ENCODE measurements around the gene RADX. TPM values are rescaled to one million over a fixed set of nuclear protein-coding genes. Genes with fewer than 3 reads are reported as not detected.
A peak's percentile ranks its signal among the peaks of the same experiment; 100 is the strongest.

Gene RADX, protein sequence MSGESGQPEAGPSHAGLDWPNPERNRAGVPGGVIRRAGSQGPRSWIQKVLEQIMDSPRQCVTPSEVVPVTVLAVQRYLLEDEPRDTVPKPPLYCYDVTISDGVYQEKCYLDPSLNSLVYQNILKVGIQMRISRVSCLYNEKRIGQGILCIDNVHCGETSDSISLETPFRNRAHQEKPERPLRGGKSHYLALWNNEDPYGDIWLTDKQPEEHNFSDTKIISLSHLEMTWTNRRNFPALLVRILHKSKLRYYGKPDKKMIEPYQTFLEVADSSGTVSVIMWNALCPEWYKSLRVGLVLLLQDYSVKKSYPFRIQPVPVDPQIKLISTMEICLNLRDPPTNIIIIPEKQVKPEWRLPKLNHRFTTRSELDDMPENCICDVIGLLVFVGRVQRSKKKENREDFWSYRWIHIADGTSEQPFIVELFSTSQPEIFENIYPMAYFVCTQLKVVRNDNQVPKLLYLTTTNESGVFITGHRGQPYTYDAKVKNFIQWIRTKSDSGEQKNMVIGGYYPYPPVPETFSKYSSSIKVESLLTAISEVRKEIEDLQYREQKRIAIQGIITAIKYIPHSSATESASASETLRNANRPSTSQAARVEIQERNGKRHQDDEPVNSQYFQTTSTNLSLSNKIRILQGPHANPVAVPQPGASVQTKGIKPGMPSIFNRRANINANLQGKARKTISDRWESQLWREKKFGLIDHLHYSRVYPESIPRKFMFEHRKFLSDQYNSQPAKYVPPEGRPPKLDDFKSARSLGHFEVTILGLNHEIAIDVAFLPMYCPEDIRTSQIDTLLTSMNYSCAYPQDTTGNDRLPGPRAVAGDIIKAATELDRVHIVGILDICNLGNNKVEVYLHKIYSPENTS
- total RNA-seq (2014; rRNA removed; shearing (Covaris generic)) = 0.61 and 0.85 TPM in 2 replicates

DNA sequence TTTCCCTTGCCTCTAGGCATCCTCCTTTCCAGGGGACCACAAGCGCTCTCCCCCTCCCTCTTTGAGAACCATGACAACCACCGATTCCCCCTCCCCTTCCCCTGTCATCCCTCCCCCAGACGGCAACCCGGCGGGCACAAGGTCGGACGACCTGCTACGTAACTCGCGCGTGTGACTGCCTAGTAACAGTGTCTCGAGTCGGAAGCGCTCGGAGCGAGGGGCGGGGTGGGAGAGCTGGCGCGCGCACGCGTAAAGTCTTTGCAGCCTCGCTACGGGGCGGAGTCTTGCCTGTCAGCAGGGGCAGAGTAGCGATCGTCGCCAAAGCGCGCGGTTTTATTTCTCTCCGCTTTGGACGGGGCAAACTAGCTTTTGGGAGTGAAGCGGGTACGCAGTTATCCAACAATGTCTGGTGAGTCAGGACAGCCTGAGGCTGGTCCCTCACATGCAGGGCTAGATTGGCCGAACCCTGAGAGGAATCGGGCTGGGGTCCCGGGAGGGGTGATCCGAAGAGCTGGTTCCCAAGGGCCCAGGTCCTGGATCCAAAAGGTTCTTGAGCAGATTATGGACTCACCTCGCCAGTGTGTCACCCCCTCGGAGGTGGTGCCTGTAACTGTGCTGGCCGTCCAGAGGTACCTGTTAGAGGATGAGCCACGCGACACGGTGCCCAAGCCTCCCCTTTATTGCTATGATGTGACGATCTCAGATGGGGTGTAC lies at the start of gene RADX:
Gene RADX (plus strand): TSS at position 300 of the 714 bp plus-strand sequence. CDS start 103 bp downstream, at position 403.
- no peaks in the 10 kb centered on the region; the same call in 1 of the 2 replicates for H3K4me1 ChIP-seq (replicated peaks)
- H3K27ac ChIP-seq = no peak within 1 kb of the TSS
- H3K4me3 ChIP-seq = peak within 1 kb of the TSS; percentile 33
- peak; percentile 19 to 62 for DNase-seq (ENCODE audit: low read depth in 1 of 2, low spot score in 2 of 2)
- H3K27me3 ChIP-seq (replicated peaks) = no peaks in the 10 kb centered on the region
- no peaks in the 10 kb centered on the region for H3K36me3 ChIP-seq
- no peaks in the 10 kb centered on the region for H3K9me3 ChIP-seq (replicated peaks)

DNA sequence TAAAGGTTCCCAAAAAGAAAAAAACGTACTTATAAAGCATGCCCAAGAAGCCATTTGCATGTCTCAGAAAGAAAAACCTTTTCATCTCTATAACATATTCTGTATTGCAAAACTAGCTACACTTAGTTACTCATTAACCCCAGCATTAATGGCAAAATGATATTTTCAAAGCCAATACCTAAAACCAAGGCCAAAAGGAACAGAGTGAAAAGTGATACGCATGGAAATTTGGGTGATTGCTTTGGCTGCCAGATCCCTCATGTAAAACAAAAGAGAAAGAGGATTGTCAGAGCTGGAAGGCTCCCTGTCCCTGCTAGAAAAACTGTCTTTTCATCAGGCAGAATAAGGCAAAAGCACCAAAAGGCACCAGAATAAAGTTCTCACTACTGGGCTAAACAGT lies 46.8 kb upstream of the RADX start:
- Histone ChIP-seq H3K4me3 (no peak overlapping the region), H3K36me3 (no peaks in the 10 kb centered on the region), H3K27ac (no peak overlapping the region), H3K4me1 (replicated peaks) (no peaks in the 10 kb centered on the region), H3K27me3 (replicated peaks) (no peaks in the 10 kb centered on the region), H3K9me3 (replicated peaks) (no peaks in the 10 kb centered on the region)
- DNase-seq (ENCODE audit: low read depth in 1 of 2, low spot score in 2 of 2) = no peak

DNA sequence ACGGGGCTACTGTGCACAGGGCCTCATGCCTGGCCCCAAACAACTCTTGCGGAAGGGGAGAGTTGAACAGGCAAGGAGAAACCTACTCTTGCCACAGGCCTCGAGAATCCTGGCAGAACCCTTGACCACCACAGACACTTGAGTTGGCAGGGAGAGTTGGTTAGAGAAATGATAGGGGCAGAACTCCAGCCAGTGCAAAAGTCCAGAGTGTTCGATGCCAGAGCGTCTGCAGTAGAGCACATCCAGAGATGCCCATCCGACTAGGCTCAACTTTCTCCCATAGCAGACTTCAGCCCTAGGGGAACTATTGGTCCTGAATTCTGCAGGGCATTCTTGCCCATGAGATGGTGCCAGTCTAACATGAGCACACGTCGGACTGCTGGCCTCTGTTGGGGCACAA lies 45.4 kb upstream of the RADX start:
- no peaks in the 10 kb centered on the region for H3K36me3 ChIP-seq
- H3K4me3 ChIP-seq = no peak overlapping the region
- no peaks in the 10 kb centered on the region for H3K4me1 ChIP-seq (replicated peaks)
- no peaks in the 10 kb centered on the region for H3K27me3 ChIP-seq (replicated peaks)
- no peak for DNase-seq (ENCODE audit: low read depth in 1 of 2, low spot score in 2 of 2)
- H3K9me3 ChIP-seq (replicated peaks) = no peaks in the 10 kb centered on the region
- H3K27ac ChIP-seq = no peak overlapping the region

DNA sequence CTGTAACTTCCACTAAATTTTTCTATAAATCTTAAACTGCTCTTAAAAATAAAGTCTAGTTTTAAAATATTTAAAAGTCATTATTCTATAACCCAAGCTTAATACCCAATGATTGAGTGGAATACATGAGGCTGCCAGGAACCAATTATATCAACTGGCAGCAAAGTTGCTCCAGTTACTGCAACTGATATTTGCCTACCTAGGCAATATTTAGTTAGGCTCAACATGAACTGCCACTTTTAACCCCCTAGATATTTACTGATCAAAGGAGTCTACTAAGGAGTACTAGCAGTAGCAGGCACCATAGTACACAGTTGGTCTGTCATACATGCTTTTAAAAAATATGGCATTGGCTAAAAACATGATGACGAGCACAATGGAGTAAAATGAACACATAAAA lies 29.9 kb upstream of the RADX start:
- H3K4me3 ChIP-seq = no peak overlapping the region
- H3K27ac ChIP-seq = no peak overlapping the region
- no peak for DNase-seq (ENCODE audit: low read depth in 1 of 2, low spot score in 2 of 2)
- no peaks in the 10 kb centered on the region for H3K9me3 ChIP-seq (replicated peaks)
- H3K36me3 ChIP-seq = no peaks in the 10 kb centered on the region
- H3K27me3 ChIP-seq (replicated peaks) = no peaks in the 10 kb centered on the region
- H3K4me1 ChIP-seq (replicated peaks) = no peaks in the 10 kb centered on the region

DNA sequence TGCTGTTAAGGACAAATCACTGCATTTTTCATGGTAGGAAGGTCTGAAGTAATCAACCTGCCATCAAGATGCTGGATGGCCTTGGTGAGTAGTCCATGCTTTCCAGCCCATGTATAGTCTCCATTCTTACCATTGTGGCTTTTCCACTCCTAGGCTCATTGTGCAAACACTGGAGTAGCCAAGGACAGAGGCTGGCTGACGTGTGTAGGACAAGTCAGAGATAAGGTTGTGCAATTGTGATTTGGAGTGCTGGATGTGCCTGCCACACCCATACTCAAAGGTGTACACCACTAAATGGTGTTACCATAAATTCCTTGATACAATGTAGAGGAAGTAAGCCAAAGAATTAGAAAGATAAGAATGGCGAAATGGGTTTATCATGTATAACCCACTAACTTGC lies 26.3 kb upstream of the RADX start:
- Histone ChIP-seq H3K36me3 (no peaks in the 10 kb centered on the region), H3K27ac (no peak overlapping the region), H3K4me3 (no peak overlapping the region), H3K27me3 (replicated peaks) (no peaks in the 10 kb centered on the region), H3K4me1 (replicated peaks) (no peaks in the 10 kb centered on the region), H3K9me3 (replicated peaks) (no peaks in the 10 kb centered on the region)
- DNase-seq (ENCODE audit: low read depth in 1 of 2, low spot score in 2 of 2) = no peak

DNA sequence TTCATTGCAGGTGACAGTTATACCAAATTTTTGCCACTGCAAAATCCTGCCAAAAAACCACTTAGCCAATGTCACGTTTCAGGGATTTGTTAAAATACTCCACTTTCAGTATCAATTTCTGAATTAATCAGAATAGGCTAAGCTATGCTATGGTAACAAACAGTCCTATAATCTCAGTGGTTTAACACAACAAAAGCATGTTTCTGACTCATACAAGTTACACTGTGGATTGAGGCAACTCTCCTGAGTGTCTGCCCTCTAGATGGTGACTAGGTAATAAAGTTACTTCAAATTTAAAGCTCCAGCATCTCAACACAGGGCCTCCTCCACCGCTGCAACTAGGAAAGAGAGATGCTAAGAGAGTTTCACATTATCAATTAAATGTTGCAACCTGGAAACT lies 23.0 kb upstream of the RADX start:
- Histone ChIP-seq H3K9me3 (replicated peaks) (no peaks in the 10 kb centered on the region), H3K4me3 (no peak overlapping the region), H3K36me3 (no peaks in the 10 kb centered on the region), H3K27ac (no peak overlapping the region), H3K27me3 (replicated peaks) (no peaks in the 10 kb centered on the region), H3K4me1 (replicated peaks) (no peaks in the 10 kb centered on the region)
- DNase-seq (ENCODE audit: low read depth in 1 of 2, low spot score in 2 of 2) = no peak

DNA sequence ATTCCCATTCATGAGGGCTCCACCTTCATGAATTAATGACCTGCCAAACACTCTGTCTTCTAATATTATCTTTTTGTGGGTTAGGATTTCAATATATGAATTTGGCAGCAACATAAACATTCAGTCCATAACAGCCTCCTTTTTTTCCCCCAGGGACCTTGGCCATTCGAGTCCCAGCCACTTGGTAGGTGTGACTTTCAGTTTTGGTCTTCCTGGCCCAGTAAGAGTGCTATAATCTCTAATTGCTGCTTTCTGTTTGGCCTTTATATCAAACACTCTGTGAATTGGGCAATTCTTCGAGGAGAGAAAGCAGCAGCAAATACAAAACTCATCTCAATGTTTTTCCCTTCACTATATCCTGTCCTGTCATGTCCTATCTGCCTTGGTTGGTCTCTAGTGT lies 12.4 kb upstream of the RADX start:
- Histone ChIP-seq H3K36me3 (no peaks in the 10 kb centered on the region), H3K27ac (no peak overlapping the region), H3K9me3 (replicated peaks) (no peaks in the 10 kb centered on the region), H3K27me3 (replicated peaks) (no peaks in the 10 kb centered on the region), H3K4me1 (replicated peaks) (no peaks in the 10 kb centered on the region), H3K4me3 (no peak overlapping the region)
- no peak for DNase-seq (ENCODE audit: low read depth in 1 of 2, low spot score in 2 of 2)

DNA sequence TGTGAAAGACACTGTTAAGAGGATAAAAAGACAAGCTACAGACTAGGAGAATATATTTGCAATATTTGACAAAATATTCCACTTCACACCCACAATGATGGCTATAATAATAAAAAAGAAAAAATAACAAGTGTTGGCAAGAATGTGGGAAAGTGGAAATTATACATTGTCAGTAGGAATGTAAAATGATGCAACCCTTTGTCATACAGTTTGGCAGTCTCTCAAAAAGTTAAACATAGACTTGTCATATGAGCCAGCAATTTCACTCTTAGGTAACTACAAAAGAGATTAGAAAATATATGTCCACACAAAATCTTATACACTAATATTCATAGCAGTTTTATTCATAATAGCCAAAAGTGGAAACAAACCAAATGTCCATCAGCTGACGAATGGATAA lies 5.2 kb upstream of the RADX start:
- no peak overlapping the region for H3K27ac ChIP-seq
- H3K27me3 ChIP-seq (replicated peaks) = no peaks in the 10 kb centered on the region
- H3K9me3 ChIP-seq (replicated peaks) = no peaks in the 10 kb centered on the region
- no peaks in the 10 kb centered on the region for H3K36me3 ChIP-seq
- DNase-seq (ENCODE audit: low read depth in 1 of 2, low spot score in 2 of 2) = no peak
- H3K4me1 ChIP-seq (replicated peaks) = no peaks in the 10 kb centered on the region
- no peak overlapping the region for H3K4me3 ChIP-seq

DNA sequence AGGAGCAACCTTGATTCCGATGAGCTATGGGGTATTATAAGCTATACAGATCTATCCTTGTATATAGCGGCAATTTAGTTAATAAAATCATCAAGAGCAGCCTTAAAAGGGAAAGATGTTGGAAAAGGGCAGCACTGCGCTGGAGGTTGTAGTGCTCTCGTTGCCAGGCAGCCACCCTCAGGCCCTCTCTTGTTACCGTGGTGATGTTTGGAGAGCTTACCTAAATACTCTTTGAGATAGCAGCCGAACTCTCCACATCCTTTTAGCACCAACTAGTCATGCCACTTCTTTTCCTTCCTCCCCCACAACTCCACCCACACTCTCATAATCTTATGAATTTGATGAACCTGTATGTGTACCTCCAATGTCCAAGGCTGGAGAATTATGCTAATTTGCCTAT lies 3.8 kb upstream of the RADX start:
- Histone ChIP-seq H3K36me3 (no peaks in the 10 kb centered on the region), H3K9me3 (replicated peaks) (no peaks in the 10 kb centered on the region), H3K4me3 (no peak overlapping the region), H3K4me1 (replicated peaks) (no peaks in the 10 kb centered on the region; the same call in 1 of the 2 replicates), H3K27ac (no peak overlapping the region), H3K27me3 (replicated peaks) (no peaks in the 10 kb centered on the region)
- DNase-seq (ENCODE audit: low read depth in 1 of 2, low spot score in 2 of 2) = no peak

DNA sequence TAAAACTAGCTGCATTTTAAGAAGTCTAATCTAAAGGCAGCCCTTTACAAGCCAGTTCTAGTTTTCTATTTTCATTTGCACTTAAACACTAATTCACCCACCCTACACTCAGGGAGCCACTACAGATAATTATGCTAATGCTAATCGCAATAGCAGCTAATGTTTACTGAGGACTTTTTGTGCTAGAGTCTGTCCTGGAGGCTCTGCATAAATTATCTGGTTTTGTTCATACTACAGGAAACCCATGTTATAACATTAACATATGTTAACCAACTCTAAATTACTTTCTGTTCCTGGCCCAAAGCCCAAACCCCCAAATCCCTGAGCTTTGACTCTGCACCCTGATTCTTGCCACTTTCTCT lies 480 bp upstream of the RADX start:
- Histone ChIP-seq H3K4me1 (replicated peaks) (no peaks in the 10 kb centered on the region; the same call in 1 of the 2 replicates), H3K9me3 (replicated peaks) (no peaks in the 10 kb centered on the region), H3K4me3 (peak overlapping the region; percentile 33), H3K27me3 (replicated peaks) (no peaks in the 10 kb centered on the region), H3K36me3 (no peaks in the 10 kb centered on the region), H3K27ac (no peak overlapping the region)
- DNase-seq (ENCODE audit: low read depth in 1 of 2, low spot score in 2 of 2) = no peak

DNA sequence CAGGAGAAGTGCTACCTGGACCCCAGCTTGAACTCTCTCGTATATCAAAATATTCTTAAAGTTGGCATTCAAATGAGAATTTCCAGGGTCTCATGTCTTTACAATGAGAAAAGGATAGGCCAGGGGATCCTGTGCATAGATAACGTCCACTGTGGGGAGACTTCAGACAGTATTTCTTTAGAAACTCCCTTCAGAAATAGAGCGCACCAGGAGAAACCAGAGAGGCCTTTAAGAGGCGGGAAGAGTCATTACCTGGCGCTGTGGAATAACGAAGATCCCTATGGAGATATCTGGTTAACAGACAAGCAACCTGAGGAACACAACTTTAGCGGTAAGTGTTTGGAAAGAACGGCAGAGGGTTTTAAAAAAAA lies 600 bp downstream of the RADX start:
- no peaks in the 10 kb centered on the region for H3K36me3 ChIP-seq
- H3K27ac ChIP-seq = no peak overlapping the region
- H3K9me3 ChIP-seq (replicated peaks) = no peaks in the 10 kb centered on the region
- no peaks in the 10 kb centered on the region; the same call in 1 of the 2 replicates for H3K4me1 ChIP-seq (replicated peaks)
- H3K4me3 ChIP-seq = peak overlapping the region; percentile 33
- no peaks in the 10 kb centered on the region for H3K27me3 ChIP-seq (replicated peaks)
- no peak for DNase-seq (ENCODE audit: low read depth in 1 of 2, low spot score in 2 of 2)

DNA sequence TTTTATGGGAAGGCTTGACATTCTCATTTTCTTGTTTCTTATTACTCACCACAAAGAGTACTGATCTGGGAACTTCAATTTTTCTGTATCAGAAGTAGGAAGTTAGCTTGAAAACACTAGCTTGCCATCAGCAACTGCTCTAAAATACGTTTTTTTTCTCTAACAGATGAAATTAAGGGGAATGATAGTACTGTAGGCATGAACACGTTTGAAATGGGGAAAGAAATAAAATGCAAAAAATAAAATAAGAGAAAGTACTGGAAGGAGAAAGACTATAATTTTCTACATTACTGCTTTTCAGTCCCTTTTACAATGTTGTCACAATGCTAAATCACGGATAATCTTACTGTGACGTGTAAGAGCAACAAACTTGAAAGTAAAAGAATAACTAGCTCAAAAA lies 1.5 kb downstream of the RADX start:
- no peaks in the 10 kb centered on the region for H3K36me3 ChIP-seq
- H3K4me1 ChIP-seq (replicated peaks) = no peaks in the 10 kb centered on the region; the same call in 1 of the 2 replicates
- H3K27ac ChIP-seq = no peak overlapping the region
- H3K9me3 ChIP-seq (replicated peaks) = no peaks in the 10 kb centered on the region
- H3K4me3 ChIP-seq = no peak overlapping the region
- DNase-seq (ENCODE audit: low read depth in 1 of 2, low spot score in 2 of 2) = no peak
- no peaks in the 10 kb centered on the region for H3K27me3 ChIP-seq (replicated peaks)

DNA sequence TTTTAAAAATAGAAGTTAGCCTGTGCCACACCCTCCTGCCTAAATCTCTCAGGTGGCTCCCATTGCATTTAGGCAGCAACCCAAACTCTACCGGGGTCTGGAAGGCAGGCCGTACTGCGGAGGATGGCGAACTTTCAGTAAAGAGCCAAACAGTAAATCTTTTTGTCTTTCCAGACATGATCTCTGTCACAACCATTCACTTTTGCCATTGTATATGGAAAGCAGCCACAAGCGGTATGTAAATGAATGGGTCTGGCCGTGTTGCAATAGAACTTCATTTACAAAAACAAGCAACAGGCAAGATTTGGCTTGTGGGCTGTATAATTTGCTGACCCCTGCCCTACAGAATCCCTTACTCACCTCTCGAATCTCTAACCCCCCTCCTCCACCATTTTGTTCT lies 3.3 kb downstream of the RADX start:
- Histone ChIP-seq H3K9me3 (replicated peaks) (no peaks in the 10 kb centered on the region), H3K4me1 (replicated peaks) (no peaks in the 10 kb centered on the region; the same call in 1 of the 2 replicates), H3K27ac (no peak overlapping the region), H3K36me3 (no peaks in the 10 kb centered on the region), H3K27me3 (replicated peaks) (no peaks in the 10 kb centered on the region), H3K4me3 (no peak overlapping the region)
- DNase-seq (ENCODE audit: low read depth in 1 of 2, low spot score in 2 of 2) = no peak

DNA sequence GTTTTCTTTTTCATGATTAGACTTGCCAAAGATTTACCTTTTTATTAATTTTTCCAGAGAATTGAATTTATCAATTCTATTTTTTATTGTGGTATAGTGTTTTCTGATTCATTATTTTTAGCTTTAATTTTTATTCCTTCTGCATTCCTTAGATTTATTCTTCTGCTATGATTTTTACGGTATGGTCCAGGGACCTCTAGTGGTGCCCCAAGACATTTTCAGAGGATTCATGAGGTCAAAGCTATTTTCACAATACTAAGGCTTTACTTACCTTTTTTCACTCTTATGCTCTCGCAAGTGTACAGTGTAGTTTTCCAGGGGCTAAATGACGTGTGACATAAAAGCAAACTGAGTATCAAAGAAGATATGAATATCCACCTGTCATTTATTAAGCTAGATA lies 8.0 kb downstream of the RADX start:
- Histone ChIP-seq H3K27ac (no peak overlapping the region), H3K4me3 (no peak overlapping the region), H3K27me3 (replicated peaks) (no peaks in the 10 kb centered on the region), H3K9me3 (replicated peaks) (no peaks in the 10 kb centered on the region), H3K4me1 (replicated peaks) (no peaks in the 10 kb centered on the region), H3K36me3 (no peaks in the 10 kb centered on the region)
- DNase-seq (ENCODE audit: low read depth in 1 of 2, low spot score in 2 of 2) = no peak
